GM12875 (cell line): ENCODE data around the gene SPTBN5.

ENCODE experiments used
- H3K4me3 ChIP-seq: one replicate; pipeline ENCODE4 v1.5.1; 2011; ENCODE audit warnings: low read depth, low read length, control low read depth
- CTCF ChIP-seq: IDR thresholded peaks from 2 replicates; pipeline ENCODE4 v1.5.1; 2011; ENCODE audit warnings: low read depth, mild to moderate bottlenecking, control low read depth, inconsistent platforms, low read length, moderate library complexity, borderline replicate concordance; ENCODE audit not compliant: insufficient read depth

Gene SPTBN5

GRCh38 chr15:41798607-41799487 is 95.0 kb downstream of the SPTBN5 start:
- no peak overlapping the region for H3K4me3 ChIP-seq
- TF ChIP-seq CTCF: no peak
